NOMO-1 treated with DMSO at 0.1 percent for 48 hours (cell line): ENCODE measurements around the gene RPAP3.
A peak's percentile ranks its signal among the peaks of the same experiment; 100 is the strongest.

Experiments used
- DNase-seq: peaks from one replicate; lab custom pipeline; 2025; ENCODE audit not compliant: unreplicated experiment; lab: John Stamatoyannopoulos, UW

The RPAP3 gene

DNA sequence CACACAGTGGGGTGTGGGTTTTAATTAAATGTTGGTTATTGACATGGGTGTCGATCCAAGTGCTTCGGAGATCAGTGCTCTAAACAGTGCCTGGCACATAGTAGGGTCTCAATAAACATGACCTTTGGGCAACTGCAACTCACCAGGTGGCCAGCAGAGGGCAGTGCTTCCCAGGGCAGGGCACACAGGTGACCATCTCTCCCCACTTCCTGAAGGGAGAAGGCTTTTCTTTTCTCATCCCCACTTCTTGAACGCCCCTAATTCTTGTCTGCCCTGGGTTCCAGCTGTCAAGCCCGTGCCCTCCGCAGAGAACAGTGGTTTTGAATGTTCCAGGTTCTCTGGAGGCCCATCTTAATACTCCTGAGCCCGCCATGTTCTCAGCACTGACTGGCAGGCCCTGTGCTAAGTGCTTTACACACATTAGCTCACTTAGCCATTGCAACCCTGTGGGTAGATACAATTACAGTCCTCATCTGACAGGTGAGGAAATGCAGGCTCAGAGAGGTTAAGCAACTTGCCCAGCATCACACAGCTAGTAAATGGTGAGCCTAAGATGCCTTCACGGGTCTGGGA is 36.5 kb upstream of the RPAP3 start:
- peak; percentile 46 for DNase-seq

DNA sequence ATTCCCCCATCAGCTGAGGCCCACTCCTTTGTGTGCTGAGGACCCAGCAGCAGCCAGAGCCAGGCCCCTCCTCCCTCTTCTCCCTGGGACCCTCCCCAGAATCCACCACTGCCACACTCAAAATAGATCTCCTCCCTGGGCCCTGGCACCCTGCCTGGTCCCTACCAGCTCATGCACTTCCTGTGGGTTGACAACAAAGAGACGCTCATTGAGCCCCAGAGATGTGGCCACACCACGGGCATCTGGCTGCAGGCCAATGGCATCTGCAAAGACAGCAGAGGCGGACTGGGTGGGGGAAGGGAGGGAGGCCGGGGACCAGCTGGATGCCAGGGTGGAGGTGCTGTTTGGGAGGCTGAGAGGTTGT is 35.5 kb upstream of the RPAP3 start:
- DNase-seq = no peak

DNA sequence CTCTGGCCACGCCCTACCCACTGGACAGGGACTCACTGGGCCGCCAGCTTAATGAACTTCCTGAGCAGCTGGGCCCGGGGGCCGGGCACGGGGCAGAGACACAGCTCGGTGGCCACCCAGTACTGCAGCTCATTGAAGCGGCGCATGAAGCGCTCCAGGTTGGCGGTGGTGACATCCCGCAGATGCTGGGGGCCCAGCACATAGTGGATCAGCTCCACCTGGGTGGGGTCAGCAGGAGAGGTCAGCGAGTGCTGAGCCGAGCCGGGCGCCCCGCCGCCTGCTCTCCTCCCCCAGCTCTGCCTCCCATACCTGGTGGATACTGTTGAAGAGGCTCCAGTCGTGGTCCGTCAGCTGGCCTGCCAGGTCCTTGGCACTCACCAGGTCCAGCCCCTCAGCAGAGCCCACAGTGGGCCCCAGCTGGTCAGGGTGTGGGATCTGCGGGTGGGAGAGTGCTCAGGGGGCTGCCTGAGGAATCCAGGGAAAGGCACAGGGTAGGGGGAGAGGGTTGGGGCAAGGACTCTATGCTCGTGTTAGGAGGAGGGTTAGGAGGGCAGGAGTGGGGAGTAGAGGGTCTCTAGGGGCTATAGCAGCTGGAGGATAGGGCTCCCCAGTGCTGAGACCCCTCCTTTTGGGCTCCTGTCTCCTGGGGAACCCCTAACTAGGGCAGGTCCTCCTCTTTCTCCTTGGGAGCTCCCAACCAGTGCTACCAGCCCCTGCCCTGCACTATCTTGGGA is 34.9 kb upstream of the RPAP3 start:
- DNase-seq = no peak

DNA sequence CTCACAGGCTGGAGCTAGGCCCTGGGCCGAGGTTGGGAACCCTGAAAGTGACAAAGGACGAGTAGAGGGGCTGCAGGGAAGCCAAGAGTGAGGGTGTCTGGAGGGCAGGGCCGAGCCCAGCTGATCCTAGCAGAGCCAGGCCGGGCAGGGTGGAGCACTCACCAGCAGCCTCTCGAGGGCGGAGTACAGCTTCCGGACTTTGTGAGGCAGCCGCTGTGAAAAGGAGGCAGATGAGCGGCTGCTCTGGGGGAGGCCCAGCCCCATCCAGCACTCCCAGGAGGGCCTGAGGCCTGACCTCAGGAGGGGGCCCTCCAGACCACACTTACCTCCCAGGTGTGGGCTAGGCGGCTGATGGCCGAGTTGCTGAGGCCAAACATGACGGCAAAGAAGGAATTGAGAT is 34.1 kb upstream of the RPAP3 start:
- DNase-seq = no peak

DNA sequence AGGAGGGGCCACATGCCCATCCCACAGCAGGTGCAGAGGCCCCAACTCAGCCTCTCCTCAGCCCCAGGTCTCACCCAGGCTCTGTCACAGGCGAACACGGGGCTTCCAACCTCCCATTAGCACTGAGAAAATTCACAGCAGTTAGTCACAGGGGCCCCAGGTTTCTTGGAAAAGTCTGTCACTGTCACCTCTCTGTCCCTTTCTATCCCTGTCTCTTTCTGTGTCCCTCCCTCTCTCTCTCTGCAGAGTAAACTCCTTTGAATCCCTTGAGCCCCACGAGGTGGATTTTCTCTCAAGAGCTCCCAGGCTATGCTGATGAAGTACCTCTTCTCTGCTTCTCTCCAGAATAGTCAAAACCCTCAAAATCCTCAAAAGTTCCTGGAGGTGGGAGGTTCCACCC is 33.5 kb upstream of the RPAP3 start:
- no peak for DNase-seq

DNA sequence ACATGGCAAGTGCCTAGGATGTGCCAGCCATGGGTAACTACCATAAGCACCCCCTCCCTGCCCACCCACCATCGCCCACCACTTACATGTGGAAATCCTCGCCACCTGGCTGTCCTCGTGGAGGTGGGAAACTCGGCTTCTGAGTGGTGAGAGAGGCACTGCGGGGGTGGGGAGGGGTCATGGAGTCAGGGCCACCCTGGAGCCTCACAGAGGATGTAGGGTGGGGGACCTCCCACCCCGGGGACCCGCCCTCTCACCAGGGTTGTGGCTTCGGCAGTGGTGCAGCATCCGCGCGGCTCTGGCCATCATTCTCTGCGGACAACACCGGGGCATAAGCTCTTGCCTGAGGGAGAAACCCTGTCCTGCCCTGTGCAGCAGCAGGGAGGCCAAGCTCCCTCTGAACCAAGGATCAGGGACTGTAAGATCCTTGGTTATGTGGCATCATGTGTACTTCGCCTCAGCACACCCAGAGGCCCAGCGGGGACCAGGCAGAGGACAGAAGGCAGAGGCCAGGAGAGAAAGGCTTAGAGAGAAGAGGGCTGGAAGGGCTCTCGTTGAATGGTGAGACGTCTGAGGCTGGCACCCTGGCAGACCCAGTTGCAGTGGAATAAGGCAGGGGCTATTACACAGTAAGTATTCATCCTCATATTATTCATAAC is 32.2 kb upstream of the RPAP3 start:
- DNase-seq = no peak

DNA sequence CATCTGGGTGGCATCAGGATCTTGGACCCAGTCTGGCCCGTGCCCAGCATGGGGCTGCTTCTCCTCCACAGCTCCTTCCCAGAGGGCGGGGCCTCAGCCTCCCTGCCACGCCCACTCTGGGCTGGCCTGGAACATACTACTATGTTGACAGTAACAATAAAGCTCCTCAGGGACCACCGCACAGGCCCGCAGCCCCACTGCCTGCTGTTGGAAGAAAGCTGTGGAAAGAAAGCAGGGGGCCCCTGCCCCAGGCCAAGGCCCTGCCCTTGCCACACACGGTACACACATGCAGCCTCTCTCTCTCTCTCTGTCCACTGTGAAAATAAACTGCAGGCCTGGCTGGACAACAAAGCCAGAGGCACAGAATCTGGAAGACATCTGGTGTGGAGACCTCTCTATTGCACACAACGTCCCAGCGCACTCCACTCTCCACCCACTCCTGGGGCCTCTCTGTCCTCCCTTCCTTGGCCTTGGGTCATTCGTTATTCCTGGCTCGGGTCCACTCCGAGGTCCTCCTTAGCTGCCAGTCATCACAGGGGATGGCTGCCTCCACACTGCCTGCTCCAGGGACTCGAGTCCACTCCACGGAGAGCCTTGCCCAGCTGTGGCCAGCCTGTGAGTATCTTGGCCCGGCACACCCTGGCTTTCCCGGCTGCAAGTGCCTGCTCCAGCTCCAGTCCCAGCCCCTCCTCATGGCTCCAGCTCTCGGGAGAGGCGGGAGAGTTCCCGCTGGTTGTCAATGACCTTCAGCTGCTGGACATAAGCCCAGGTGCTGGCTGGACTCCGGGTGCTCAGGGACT is 31.2 kb upstream of the RPAP3 start:
- DNase-seq = no peak

DNA sequence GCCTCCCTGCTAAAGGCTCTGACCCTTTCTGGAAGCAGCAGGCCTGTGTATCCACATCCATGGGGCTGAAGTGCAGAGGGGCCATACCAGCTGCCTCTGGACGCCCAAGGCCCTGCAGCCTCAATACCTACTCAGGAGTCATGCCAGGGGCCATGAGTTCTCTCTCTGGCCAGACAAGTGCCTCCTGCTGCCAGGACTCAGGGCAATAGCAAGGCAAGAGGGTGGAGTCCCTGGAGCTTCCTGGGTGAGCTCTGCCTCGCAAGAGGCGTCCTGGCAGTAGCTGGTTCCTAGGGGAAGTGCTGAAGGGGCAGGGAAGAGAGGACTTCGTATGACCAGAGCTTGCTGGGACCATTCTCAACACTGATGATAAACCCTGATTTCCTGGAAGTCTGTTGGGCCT is 30.4 kb upstream of the RPAP3 start:
- DNase-seq = no peak

DNA sequence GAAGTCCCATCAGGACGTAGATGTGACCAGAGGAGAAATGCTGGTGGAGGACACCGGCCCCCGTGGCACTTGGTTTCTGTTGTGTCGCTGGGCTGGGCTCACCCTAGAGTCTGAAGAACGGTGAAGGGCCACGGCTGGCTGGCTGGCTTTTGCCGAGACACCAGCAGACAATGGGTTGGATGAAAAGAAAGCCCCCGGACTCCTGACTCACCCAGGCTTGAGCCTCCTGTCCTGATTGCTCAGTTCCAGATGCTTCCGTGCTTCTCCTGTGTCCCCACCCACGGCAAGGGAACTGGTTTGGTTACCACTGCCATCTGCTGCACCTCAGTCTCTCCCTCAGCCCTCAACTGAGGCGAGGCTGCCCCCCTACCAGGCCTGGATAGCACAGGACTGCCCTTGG is 29.8 kb upstream of the RPAP3 start:
- no peak for DNase-seq

DNA sequence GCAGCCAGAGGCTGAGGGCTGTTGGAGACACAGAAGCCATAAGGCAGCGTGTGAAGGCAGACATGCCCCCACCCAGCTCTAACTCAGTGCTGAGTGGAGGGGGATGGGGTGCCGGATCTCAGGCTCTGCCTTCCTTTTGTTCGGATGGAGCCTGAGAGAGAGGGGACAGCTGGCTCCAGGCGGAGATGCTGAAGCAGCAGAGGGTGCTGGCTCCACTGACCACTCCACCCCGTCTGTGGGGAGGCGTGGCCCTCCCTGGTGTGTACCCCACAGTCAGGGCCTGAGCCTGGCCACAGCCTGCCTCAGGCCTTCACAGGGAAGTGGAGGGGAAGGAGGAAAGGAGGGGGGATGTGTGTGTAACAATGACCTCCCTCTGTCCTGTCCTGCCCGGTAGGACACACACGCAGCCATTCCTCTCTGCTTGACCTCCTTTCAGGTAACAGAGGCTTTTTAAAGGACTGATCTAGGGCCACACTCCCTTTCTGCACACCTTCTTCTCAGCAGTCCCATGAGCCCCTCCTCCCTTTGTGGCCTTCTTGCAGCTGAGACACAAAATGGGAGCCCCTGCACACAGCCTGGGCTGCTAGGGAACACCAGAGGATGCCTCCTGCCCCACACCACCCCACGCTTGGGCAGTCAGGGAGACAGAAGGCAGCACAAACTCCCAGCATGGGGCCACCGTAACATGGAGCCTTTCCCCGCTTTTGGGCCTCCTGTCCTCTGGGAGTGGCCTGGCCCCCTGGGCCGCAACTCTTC is 29.1 kb upstream of the RPAP3 start:
- no peak for DNase-seq

DNA sequence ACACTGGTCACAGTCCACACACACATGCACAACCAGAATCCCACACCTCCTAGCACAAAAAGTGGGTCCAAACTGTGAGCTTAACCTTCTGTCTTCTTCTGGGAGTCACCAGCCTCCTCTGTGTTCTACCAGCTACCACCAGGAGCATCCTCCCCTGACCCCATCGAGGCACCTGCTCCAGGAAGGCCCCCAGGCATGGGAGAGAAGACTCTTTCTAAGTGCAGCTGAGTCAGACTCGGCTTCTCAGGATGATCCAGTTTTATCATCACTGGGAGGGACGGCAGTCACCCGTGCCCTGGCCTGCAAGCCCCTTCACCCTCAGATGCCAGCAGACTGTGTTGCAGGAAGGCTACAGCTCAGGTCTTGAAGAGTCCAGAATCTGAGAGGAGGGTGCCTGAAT is 27.3 kb upstream of the RPAP3 start:
- no peak for DNase-seq

DNA sequence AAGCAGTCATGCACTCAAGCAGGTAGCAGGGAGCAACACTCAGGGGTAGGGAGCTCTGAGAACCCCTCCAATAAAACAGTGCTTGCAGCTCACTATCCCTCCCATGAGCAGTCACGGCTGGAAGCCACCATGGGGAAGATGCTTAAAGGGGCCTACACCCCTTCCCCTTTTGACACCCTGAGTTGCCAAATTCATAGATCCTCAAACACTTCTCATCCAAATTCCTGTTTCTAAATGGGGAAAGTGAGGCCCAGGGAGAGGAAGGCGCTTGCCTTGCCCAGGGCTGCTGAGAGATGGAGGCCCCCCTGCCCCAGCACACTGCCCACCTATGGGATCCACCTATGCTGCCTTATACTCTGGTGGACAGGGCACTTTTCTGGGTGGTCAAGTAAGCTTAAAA is 26.7 kb upstream of the RPAP3 start:
- no peak for DNase-seq

DNA sequence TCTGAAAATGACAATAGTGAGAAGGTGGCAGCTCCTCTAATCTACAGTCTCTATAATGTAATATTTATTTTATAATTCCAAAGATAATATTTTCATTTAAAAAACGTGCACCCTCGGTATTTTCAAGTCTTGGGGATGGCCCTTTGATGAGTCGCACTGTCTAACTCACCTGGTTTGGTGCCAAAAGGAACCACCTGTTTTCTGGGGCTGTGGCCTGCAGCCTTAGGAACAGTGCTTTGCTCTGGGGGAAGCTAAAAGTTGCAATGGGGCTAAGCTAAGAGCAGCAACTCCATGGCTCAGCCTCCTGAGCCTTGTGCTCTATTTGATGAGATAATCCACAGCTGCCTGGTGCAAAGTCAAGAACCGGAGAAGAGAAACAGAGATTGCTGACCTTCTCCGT is 25.9 kb upstream of the RPAP3 start:
- no peak for DNase-seq

DNA sequence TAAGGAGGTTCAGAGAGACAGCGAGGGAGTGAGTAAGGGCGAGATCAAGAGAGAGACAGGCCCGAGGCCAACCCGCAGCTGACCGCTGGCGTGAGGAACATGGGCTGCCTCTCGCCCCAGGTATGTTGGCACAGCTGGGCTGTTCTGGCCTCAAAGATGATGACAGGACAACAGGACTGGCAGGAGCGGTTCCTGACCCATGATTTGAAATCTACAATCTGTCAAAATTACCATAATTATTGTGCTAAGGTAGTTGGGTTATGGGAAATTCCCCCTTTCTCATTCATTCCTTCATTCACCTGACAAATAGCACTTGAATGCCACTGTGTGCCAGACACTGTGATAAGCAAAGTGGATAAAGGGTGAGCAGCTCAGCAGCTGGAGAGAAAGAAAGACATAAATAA is 24.5 kb upstream of the RPAP3 start:
- no peak for DNase-seq

DNA sequence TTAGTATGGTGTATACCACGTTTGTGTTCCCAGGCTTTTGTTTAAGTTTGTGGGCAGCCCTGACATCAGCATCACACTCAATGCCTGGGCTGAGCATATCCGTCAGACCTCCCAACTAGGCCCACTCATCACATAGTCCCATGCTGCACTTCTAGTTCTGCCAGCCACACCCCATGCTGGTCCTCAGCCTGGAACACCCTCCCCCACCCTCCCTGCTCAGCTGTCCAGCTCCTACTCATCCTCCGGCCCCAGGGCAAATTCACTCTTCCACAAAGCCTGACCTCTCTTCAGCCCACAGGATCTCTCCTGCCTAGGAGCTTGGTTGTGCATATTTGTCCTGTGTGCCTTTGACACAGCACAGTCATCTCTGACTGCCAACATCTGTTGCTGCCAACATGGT is 23.4 kb upstream of the RPAP3 start:
- DNase-seq = no peak

DNA sequence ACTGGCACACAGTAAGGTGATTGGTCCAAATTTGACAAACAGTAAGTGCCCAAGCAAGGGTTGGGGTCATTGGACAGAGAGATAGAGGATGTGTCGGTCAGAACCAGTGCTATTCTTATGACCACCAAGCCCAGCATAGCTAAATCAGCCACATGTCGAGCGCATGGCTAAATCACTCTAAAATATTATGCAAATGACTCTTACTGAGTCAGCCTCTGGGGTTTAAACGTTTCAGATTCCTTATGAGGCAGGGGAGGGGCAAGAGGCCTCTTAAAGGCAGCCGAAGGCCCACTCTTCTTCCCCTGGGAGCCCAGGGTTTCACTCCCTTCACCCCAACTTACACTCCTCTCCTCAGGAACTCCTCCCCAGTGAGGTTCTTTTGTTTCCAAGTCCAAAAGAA is 20.1 kb upstream of the RPAP3 start:
- no peak for DNase-seq

DNA sequence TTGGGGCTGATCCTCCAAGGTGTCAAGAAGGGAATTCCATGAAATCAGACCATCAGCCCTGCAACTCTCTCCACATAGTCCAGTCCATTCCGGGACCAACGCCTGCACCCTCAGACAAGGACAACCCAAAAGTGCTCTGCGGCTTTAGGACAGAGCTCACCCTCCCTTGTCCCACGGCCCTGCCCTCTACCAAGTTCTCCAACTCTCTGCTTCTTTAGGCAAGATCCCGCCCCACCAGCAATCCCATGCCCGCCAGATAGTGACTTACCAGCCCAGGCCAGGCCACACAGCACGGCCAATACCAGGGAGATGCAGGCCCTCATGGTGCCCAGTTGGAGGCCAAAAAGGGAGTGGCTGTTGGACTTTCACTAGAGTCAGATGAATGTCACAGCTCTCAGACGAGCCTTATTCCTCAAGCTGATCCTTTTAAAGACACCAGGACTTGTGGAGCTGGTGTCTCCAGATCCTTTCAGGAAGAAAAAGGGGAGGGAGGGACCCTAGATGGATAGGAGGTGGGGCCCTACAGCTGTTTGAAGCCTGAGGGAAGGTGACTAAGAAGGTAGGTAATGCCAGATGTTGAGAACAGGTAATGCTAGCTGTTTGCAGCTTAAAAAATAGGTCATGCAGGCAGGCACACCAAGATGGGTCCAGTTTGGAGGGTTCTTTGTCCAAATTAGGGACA is 19.4 kb upstream of the RPAP3 start, which contains the start of gene ENDOU:
ENDOU (minus strand) TSS at position 400 of the 682 bp plus-strand sequence; CDS start at position 323, 77 bp downstream.
- no peak for DNase-seq

DNA sequence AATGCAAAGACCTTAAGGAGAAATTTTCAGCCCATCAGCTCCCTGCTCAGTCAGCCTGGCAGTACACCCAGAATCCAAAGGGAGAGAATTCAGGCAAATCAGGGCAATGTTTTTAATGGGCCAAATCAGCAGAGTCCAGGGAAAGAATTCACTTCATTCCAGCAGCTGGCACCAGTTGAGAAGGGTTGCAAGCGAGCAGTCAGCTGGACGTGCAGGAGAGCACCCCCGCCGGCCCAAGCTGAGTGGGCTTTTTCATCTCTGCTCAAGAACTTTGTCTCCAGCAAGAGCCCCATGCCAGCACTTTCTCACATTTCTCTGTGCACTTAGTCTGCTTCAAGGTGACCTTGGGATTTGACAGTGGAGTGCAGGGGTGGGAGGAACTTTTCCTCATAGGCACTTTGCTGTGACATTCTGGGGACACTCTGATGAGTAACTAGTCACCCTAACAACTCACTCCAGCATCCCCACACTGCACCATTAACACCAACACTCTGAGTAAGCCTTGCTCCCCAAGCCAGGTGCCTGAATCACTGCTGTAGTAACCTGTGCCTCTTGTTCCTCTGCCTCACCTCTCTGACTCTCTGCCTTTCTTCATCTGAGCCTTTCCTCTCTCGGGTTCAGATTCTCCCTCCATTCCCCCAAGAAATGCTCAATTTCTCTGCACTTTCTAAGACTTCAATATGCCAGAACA is 17.3 kb upstream of the RPAP3 start:
- no peak for DNase-seq

DNA sequence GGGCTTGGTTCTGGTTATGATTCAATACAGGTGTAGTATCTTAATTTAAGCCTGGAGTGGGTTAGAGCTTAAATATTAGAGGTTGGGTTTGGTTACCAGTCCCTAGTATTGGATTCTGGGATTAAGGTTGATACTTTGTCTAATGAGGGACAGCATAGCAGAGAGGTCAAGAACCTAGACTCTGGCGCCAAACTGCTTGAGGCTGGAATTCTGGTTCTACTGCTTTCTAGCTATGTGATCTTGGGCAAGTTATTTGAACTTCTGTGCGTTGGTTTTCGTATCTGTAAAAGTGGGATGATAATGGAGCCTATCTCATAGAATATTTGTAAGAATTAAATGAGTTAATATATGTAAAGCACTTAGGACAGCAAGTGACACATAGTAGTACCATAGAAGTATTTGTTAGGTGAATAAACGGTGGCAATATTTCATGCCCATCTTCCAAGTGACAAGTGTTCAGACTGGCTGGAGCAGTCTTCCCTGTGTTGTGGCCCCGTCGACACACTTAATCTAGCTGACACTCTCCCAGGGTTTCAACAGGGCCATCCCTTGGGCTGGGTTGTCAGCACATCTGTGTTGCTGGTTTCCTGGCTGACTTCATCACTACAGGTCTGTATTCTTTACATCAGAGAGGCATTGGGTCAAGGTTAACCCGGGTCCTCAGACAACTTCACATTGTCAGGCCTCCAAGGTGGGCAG is 16.5 kb upstream of the RPAP3 start:
- no peak for DNase-seq
